K562 (cell line): Measurements from ENCODE around the gene STK24. TPM values are rescaled to one million over a fixed set of nuclear protein-coding genes. Genes with fewer than 3 reads are reported as not detected.

ENCODE experiments used
- ATAC-seq: fragments of 200-7000 bp; cut with Tn5 transposase; 3 replicates; pipeline ENCODE4 v1.9.1; 2020; ENCODE audit warnings: moderate library complexity
- BruUV-seq: library from RNA; stranded (reverse); fragments of 400-500 nt; replicated peaks from 2 replicates; lab custom pipeline; 2021; lab: Mats Ljungman, UMichigan
- CTCF ChIA-PET: fragments of 300-600 bp; formaldehyde crosslinking; extraction: SDS; loops from one replicate; lab custom pipeline; 2021; ENCODE audit warnings: low intra/inter-chr PET ratio; lab: Yijun Ruan, JAX
- POLR2A ChIA-PET: fragments of 300-600, 350-650 bp; sonication (Branson Sonifier 250); formaldehyde crosslinking; extraction: SDS; loops from one replicate; lab custom pipeline; 2021; ENCODE audit warnings: antibody characterized with exemption, inconsistent platforms; lab: Yijun Ruan, JAX
- DNase-seq, 4 experiments: peaks; one replicate each; pipeline versions ENCODE4 v3.0.0 to v3.0.0-alpha.2; 2011 to 2018; ENCODE audit warnings: low spot score in 3 of 4, mixed read lengths in 3 of 4; ENCODE audit errors: extremely low read depth in 1 of 4
- FAIRE-seq: peaks from 2 replicates; lab custom pipeline; 2011; peaks lifted over from hg19 to GRCh38; lab: Jason Lieb, UNC
- H2AFZ ChIP-seq: 2 replicates; pipeline ENCODE4 v1.6.0; 2011; ENCODE audit warnings: low read depth, low read length, control low read depth, inconsistent platforms
- H3K27ac ChIP-seq: fragments of 200-600 bp; 3 replicates; pipeline ENCODE4 v1.8.0; 2011; ENCODE audit warnings: low read depth, mild to moderate bottlenecking, control low read depth, inconsistent platforms, low read length, moderate library complexity, mixed read lengths; ENCODE audit errors: extremely low read depth
- H3K27me3 ChIP-seq, 2 experiments: fragments of 300-600 bp in 1 of 2; 2 replicates in 1 of 2; 3 replicates in 1 of 2; pipeline versions ENCODE4 v1.6.0 to v1.8.0; 2011; ENCODE audit warnings: inconsistent platforms in 2 of 2, low read length in 2 of 2, mild to moderate bottlenecking in 1 of 2, mixed read lengths in 1 of 2, moderate library complexity in 1 of 2; ENCODE audit not compliant: control insufficient read depth in 2 of 2, insufficient read depth in 2 of 2
- H3K36me3 ChIP-seq: fragments of 300-600 bp; 3 replicates; pipeline ENCODE4 v1.8.0; 2011; ENCODE audit warnings: mild to moderate bottlenecking, low read length, inconsistent platforms; ENCODE audit not compliant: control insufficient read depth, insufficient read depth
- H3K4me1 ChIP-seq, 2 experiments: fragments of 200-600 bp in 1 of 2; replicated peaks in 1 of 2; 2 replicates in 1 of 2; 3 replicates in 1 of 2; pipeline versions ENCODE4 v1.5.1 to v1.8.0; 2011; ENCODE audit warnings: inconsistent platforms in 2 of 2, low read length in 2 of 2, mild to moderate bottlenecking in 1 of 2, mixed read lengths in 1 of 2, moderate library complexity in 1 of 2; ENCODE audit not compliant: control insufficient read depth in 2 of 2, insufficient read depth in 2 of 2
- H3K4me2 ChIP-seq: 2 replicates; pipeline ENCODE4 v1.6.1; 2011; ENCODE audit warnings: low read length, control low read depth, inconsistent platforms, mixed read lengths; ENCODE audit not compliant: insufficient read depth
- H3K4me3 ChIP-seq: fragments of 200-600 bp; sonication (generic), shearing (Covaris generic); 2 replicates; pipeline ENCODE4 v1.5.1; 2016; ENCODE audit warnings: control low read depth, inconsistent platforms
- H3K79me2 ChIP-seq: fragments of 200-600 bp; 3 replicates; pipeline ENCODE4 v1.8.0; 2011; ENCODE audit warnings: low read length, inconsistent platforms; ENCODE audit not compliant: control insufficient read depth, insufficient read depth
- H3K9ac ChIP-seq, 2 experiments: 2 replicates each; pipeline versions ENCODE4 v1.6.0 to v1.6.1; 2011; ENCODE audit warnings: low read depth in 2 of 2, low read length in 2 of 2, control low read depth in 1 of 2, inconsistent platforms in 1 of 2, mild to moderate bottlenecking in 1 of 2, mixed read lengths in 1 of 2; ENCODE audit not compliant: insufficient read depth in 1 of 2
- H3K9me1 ChIP-seq: one replicate; pipeline ENCODE4 v1.6.0; 2011; ENCODE audit warnings: inconsistent platforms, mild to moderate bottlenecking, low read length, moderate library complexity; ENCODE audit not compliant: control insufficient read depth, insufficient read depth
- H3K9me3 ChIP-seq: replicated peaks from 2 replicates; pipeline ENCODE4 v1.5.1; 2011; ENCODE audit warnings: low read depth, low read length, inconsistent platforms; ENCODE audit not compliant: control insufficient read depth, insufficient read depth
- H4K20me1 ChIP-seq: replicated peaks from 2 replicates; pipeline ENCODE4 v1.6.1; 2011; ENCODE audit warnings: low read length, inconsistent platforms, mixed read lengths; ENCODE audit not compliant: control insufficient read depth, insufficient read depth
- ATF7 ChIP-seq: fragments of 450-650 bp; IDR thresholded peaks from 2 replicates; pipeline ENCODE4 v1.7.1; 2014; ENCODE audit warnings: mild to moderate bottlenecking, moderate library complexity
- CEBPB ChIP-seq: fragments of 450-650 bp; IDR thresholded peaks from 2 replicates; pipeline ENCODE4 v1.6.1; 2016; ENCODE audit warnings: missing genetic modification characterization, missing compliant biosample characterization
- HDAC2 ChIP-seq: fragments of 450-650 bp; IDR thresholded peaks from 2 replicates; pipeline ENCODE4 v1.6.1; 2016; ENCODE audit warnings: mild to moderate bottlenecking
- LCOR ChIP-seq: sonication (generic); formaldehyde crosslinking; IDR thresholded peaks from 2 replicates; pipeline ENCODE4 v1.8.0; 2022; ENCODE audit warnings: mild to moderate bottlenecking, missing genetic modification reagents
- NCOR1 ChIP-seq: fragments of 450-650 bp; IDR thresholded peaks from 2 replicates; pipeline ENCODE4 v1.6.1; 2016; ENCODE audit warnings: mild to moderate bottlenecking, moderate library complexity
- NFATC3 ChIP-seq: fragments of 450-650 bp; IDR thresholded peaks from 2 replicates; pipeline ENCODE4 v1.6.1; 2017; ENCODE audit warnings: mild to moderate bottlenecking
- TRIM24 ChIP-seq, 2 experiments: fragments of 450-650 bp; IDR thresholded peaks; 2 replicates each; pipeline ENCODE4 v1.6.1; 2016
- U2AF1 ChIP-seq: fragments of 200-400 bp; formaldehyde crosslinking; optimal IDR thresholded peaks from 2 replicates; pipeline ENCODE3; 2017; ENCODE audit warnings: mild to moderate bottlenecking, low read depth, low read length, moderate library complexity
- ZC3H11A ChIP-seq: IDR thresholded peaks from 2 replicates; pipeline ENCODE4 v1.6.1; 2012; ENCODE audit warnings: low read depth, low read length, improper control_type of control experiment
- ZFP1 ChIP-seq: fragments of 450-650 bp; formaldehyde crosslinking; IDR thresholded peaks from 2 replicates; pipeline ENCODE4 v1.4.0; 2020; ENCODE audit warnings: mild to moderate bottlenecking, mixed read lengths
- ZNF778 ChIP-seq: fragments of 450-650 bp; formaldehyde crosslinking; IDR thresholded peaks from 2 replicates; pipeline ENCODE4 v1.4.0; 2020; ENCODE audit warnings: mild to moderate bottlenecking, moderate library complexity
- WGBS: fragments of 100-300 bp; shearing (Covaris generic); methylation state at CpG from one replicate; pipeline ENCODE4 v1.1.6; 2016; ENCODE audit warnings: low coverage, mixed read lengths; ENCODE audit not compliant: insufficient coverage; ENCODE audit errors: missing lambda C conversion rate; 5-methylcytosine and 5-hydroxymethylcytosine counted together
- in situ Hi-C: fragments of 300-500 bp; cut with MboI; formaldehyde crosslinking; loops from 4 replicates; pipeline ENCODE4 v1.15.0; 2018; ENCODE audit warnings: inconsistent platforms, mixed read lengths
- intact Hi-C: fragments of 100-400 bp; cut with micrococcal nuclease; formaldehyde crosslinking; loops from 2 replicates; pipeline ENCODE4 v1.14.2; 2022
- polyA plus RNA-seq, 8 experiments: library from polyadenylated mRNA; depleted of rRNA in 4 of 8; stranded (reverse) in 5 of 8; unstranded in 3 of 8; fragments of >200 nt; fragmentation: Nextera tagmentation in 2 of 8; fragmentation: Illumina TruSeq in 1 of 8; extraction: Ambion mirVana in 2 of 8; extraction: Trizol in 1 of 8; gene quantifications; 2 replicates each; pipeline versions ENCODE4 v1.2.1 to v1.2.3, GENCODE V29; 2011 to 2014; ENCODE audit warnings: inconsistent platforms in 1 of 8, missing spikeins in 1 of 8
- total RNA-seq, 7 experiments: library from RNA; depleted of rRNA in 6 of 7; stranded (reverse); fragments of >200 nt in 6 of 7; fragmentation: Illumina TruSeq in 2 of 7; extraction: Trizol in 2 of 7; gene quantifications; 2 replicates each; pipeline versions ENCODE4 v1.2.1 to v1.2.3, GENCODE V29; 2011 to 2021; ENCODE audit warnings: low replicate concordance in 1 of 7

The STK24 gene
- total and polyA plus RNA-seq, 9 of the 15 experiments (the other 6 are each of a cell fraction or from before 2014, with no cell fraction given) = 3.8 to 78.4 (median 28.2) TPM

DNA sequence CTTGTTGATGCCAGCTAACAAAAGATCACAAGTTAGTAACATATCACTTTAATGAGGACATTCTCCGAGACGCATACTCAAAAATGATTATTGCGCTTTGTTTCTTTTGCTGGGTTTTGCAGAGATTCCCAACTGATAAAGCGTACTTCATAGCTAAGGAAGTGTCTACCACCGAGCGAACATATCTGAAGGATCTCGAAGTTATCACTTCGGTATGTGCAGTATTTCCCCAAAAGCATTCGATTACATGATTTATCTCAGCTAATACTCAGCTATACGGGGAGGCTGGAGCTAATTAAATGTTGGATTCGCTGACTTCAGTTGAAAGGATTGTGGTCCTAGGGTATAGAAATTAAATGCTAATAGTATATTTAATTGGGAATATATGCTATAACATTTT is 166.3 kb downstream of the STK24 start:
- Histone ChIP-seq H2AFZ (no peak overlapping the region), H3K27ac (no peak overlapping the region), H4K20me1 (no peaks in the 10 kb centered on the region), H3K27me3 (peaks cover 27 to 77% of the 10 kb centered on the region in 2 experiments)
- CTCF ChIA-PET = no interaction called here
- DNase-seq (no peak), FAIRE-seq (no peak)
- intact Hi-C loops = no loop called here
- TF ChIP-seq ZFP1 (CRISPR knock-in tag) = no peak
- TF ChIP-seq ZNF778 (CRISPR knock-in tag) = no peak
- no peak for TF ChIP-seq LCOR (CRISPR knock-in tag)
- no peak for TF ChIP-seq TRIM24 (IDR thresholded peaks at IDR 0.05)
- TF ChIP-seq HDAC2 = no peak
- TF ChIP-seq ZC3H11A = no peak
- no peak for TF ChIP-seq U2AF1
- TF ChIP-seq ATF7 = no peak
- TF ChIP-seq NFATC3 = no peak
- no peak for TF ChIP-seq CEBPB
- TF ChIP-seq NCOR1 = no peak
- TF ChIP-seq, all 486 proteins: peak for 0
- ATAC-seq = no peak
- BruUV-seq = no TSS peak
- 6% methylated on average over 11 of the region's 11 CpGs for WGBS
- Histone ChIP-seq H3K9ac (no peak overlapping the region), H3K79me2 (no peaks in the 10 kb centered on the region), H3K4me3 (no peak overlapping the region), H3K9me3 (no peaks in the 10 kb centered on the region), H3K4me1 (no peaks in the 10 kb centered on the region), H3K4me2 (no peak overlapping the region), H3K36me3 (no peaks in the 10 kb centered on the region), H3K9me1 (no peaks in the 10 kb centered on the region)
- POLR2A ChIA-PET = interaction anchor here (1.2 kb wide), 1 partner anchor 12 kb away, joined by 4 read pairs; no protein-coding TSS in a partner anchor
- in situ Hi-C loops = no loop called here
